Adrenal gland (tissue), 12 donors: ENCODE measurements around the gene PHLDB3. TPM values are rescaled to one million over a fixed set of nuclear protein-coding genes. Genes with fewer than 3 reads are reported as not detected.

Source experiments
- DNase-seq, 7 donors: peaks; one replicate each; pipeline ENCODE4 v3.0.0-alpha.2; 2019 to 2020
- H3K27ac ChIP-seq, 5 donors: fragments of 200-600 bp; sonication (generic) in 4 of 5; 1 replicate in 3 of 5; 2 replicates in 2 of 5; pipeline versions ENCODE4 v1.5.1 to v1.8.0; 2016 to 2020; ENCODE audit warnings: mild to moderate bottlenecking in 1 of 5
- H3K27me3 ChIP-seq: fragments of 200-600 bp; 2 replicates; pipeline ENCODE4 v1.8.0; 2021
- H3K36me3 ChIP-seq, 2 donors: fragments of 200-600 bp; replicated peaks in 1 of 2; 1 replicate in 1 of 2; 2 replicates in 1 of 2; pipeline versions ENCODE4 v1.5.1 to v1.8.0; 2018 to 2022
- H3K4me1 ChIP-seq, 2 donors: fragments of 200-600 bp; replicated peaks in 1 of 2; 1 replicate in 1 of 2; 2 replicates in 1 of 2; pipeline versions ENCODE4 v1.5.1 to v1.8.0; 2018 to 2021
- H3K4me3 ChIP-seq, 4 donors: fragments of 200-600 bp; sonication (generic) in 3 of 4; one replicate each; pipeline ENCODE4 v1.5.1; 2016 to 2018
- H3K9me3 ChIP-seq, 3 donors: fragments of 200-600 bp; sonication (generic) in 1 of 3; replicated peaks in 1 of 3; 1 replicate in 2 of 3; 2 replicates in 1 of 3; pipeline versions ENCODE4 v1.5.1 to v1.8.0; 2016 to 2021
- CTCF ChIP-seq, 6 experiments: fragments of 450-650 bp in 4 of 6; fragments of 200-600 bp in 2 of 6; sonication (generic) in 1 of 6; IDR thresholded peaks; 1 replicate in 5 of 6; 2 replicates in 1 of 6; pipeline versions ENCODE4 v1.5.1 to v1.8.0; 2016 to 2021; ENCODE audit warnings: antibody characterized with exemption in 6 of 6, mild to moderate bottlenecking in 2 of 6, moderate library complexity in 1 of 6
- POLR2A ChIP-seq, 2 donors: fragments of 450-650 bp; IDR thresholded peaks; one replicate each; pipeline ENCODE4 v1.6.1; 2017; ENCODE audit warnings: antibody characterized with exemption in 2 of 2, mild to moderate bottlenecking in 2 of 2, moderate library complexity in 1 of 2
- WGBS, 4 donors: extraction: QIAGEN DNeasy Blood & Tissue Kit in 2 of 4; methylation state at CpG; one replicate each; pipeline versions ENCODE4 v1.1.5 to v1.1.7; 2013 to 2017; 5-methylcytosine and 5-hydroxymethylcytosine counted together
- intact Hi-C, 2 donors: fragments of 100-400 bp; cut with DNase I; formaldehyde crosslinking; loops; one replicate each; pipeline versions ENCODE4 v1.14.1 to v1.15.0; 2022 to 2023
- polyA plus RNA-seq, 3 donors: library from polyadenylated mRNA; stranded (reverse); fragments of 200-250 nt in 2 of 3; fragments of 350-450 nt in 1 of 3; fragmentation: Illumina TruSeq in 1 of 3; extraction: RNeasy Lipid Tissue Mini Kit (QIAGEN cat#74804) in 1 of 3; gene quantifications; one replicate each; pipeline ENCODE4 v1.2.3, GENCODE V29; 2013 to 2014
- total RNA-seq, 9 donors: library from RNA; depleted of rRNA in 4 of 9; stranded (reverse); fragments of >200 nt in 4 of 9; fragments of 120-200 nt in 1 of 9; fragmentation: NEBNext Ultra II Directional in 1 of 9; extraction: Animal tissue kit (Norgen Biotek cat#: 25700) in 1 of 9; gene quantifications; one replicate each; pipeline versions ENCODE4 v1.1.0 to v1.2.4, GENCODE V29; 2013 to 2023
- donor health status: healthy with polysubstance abuse.
- donor health status: Bipolar disorder and iron deficiency.
- donor health status: DM: yes; HTN: yes; CAD: no.
- donor health status: DM: no; HTN: no; CAD: no.
- donor health status: DM: no; HTN: no; CAD: no.
- donor health status: DM: yes; HTN: yes; CAD: no.

PHLDB3 gene
- total and polyA plus RNA-seq, 12 donors = 1.7 to 54.5 (median 19.5) TPM

GRCh38 chr19:43486412-43486811 is 18.1 kb downstream of the PHLDB3 start:
- Histone ChIP-seq H3K27me3 (no peaks in the 10 kb centered on the region), H3K4me3 (no peak overlapping the region), H3K9me3 (no peaks in the 10 kb centered on the region), H3K27ac (no peak overlapping the region), H3K4me1 (peaks cover 0 to 6% of the 10 kb centered on the region in 2 donors), H3K36me3 (no peaks in the 10 kb centered on the region)
- DNase-seq = no peak
- intact Hi-C loops = no loop called here
- WGBS, 4 donors = 89 to 100% (median 98%) methylated on average over 4 to 7 of the region's 7 CpGs
- TF ChIP-seq POLR2A (IDR thresholded peaks at IDR 0.05) (no peak), CTCF (IDR thresholded peaks at IDR 0.05) (no peak)

GRCh38 chr19:43485951-43486350 is 18.6 kb downstream of the PHLDB3 start:
- WGBS, 4 donors = 65 to 75% (median 71%) methylated on average over 6 of the region's 6 CpGs

GRCh38 chr19:43483281-43483680 is 21.3 kb downstream of the PHLDB3 start:
- no peaks in the 10 kb centered on the region for H3K9me3 ChIP-seq
- no peak for DNase-seq
- H3K27me3 ChIP-seq = no peaks in the 10 kb centered on the region
- no peak overlapping the region for H3K27ac ChIP-seq
- intact Hi-C loops = no loop called here
- 93 to 97% (median 95%) methylated on average over 6 of the region's 6 CpGs for WGBS, 4 donors
- TF ChIP-seq CTCF (IDR thresholded peaks at IDR 0.05) = no peak
- no peak for TF ChIP-seq POLR2A (IDR thresholded peaks at IDR 0.05)
- peaks cover 0 to 4% of the 10 kb centered on the region in 2 donors for H3K4me1 ChIP-seq
- H3K4me3 ChIP-seq = no peak overlapping the region
- no peaks in the 10 kb centered on the region for H3K36me3 ChIP-seq

More at GRCh38 chr19:43485951-43486350, 18.6 kb downstream of the PHLDB3 start:
- H3K27ac ChIP-seq = no peak overlapping the region
- no peak for DNase-seq
- no peaks in the 10 kb centered on the region for H3K9me3 ChIP-seq
- peaks cover 0 to 6% of the 10 kb centered on the region in 2 donors for H3K4me1 ChIP-seq
- no peak overlapping the region for H3K4me3 ChIP-seq
- TF ChIP-seq POLR2A (IDR thresholded peaks at IDR 0.05) = no peak
- no peak for TF ChIP-seq CTCF (IDR thresholded peaks at IDR 0.05)
- H3K27me3 ChIP-seq = no peaks in the 10 kb centered on the region
- intact Hi-C loops = no loop called here
- H3K36me3 ChIP-seq = no peaks in the 10 kb centered on the region

GRCh38 chr19:43482193-43482592 is 22.4 kb downstream of the PHLDB3 start:
- Histone ChIP-seq H3K27me3 (no peaks in the 10 kb centered on the region), H3K9me3 (no peaks in the 10 kb centered on the region), H3K27ac (no peak overlapping the region), H3K4me1 (no peaks in the 10 kb centered on the region), H3K36me3 (no peaks in the 10 kb centered on the region), H3K4me3 (no peak overlapping the region)
- DNase-seq = no peak
- TF ChIP-seq CTCF (IDR thresholded peaks at IDR 0.05) (no peak), POLR2A (IDR thresholded peaks at IDR 0.05) (no peak)
- WGBS, 4 donors = 84 to 95% (median 87%) methylated on average over 2 to 4 of the region's 4 CpGs
- intact Hi-C loops = no loop called here
